Uterus (tissue), 4 donors: ENCODE data around the gene KRT6A. TPM values are rescaled to one million over a fixed set of nuclear protein-coding genes. Genes with fewer than 3 reads are reported as not detected.
"Not testable (repeated sequence)": the region's sequence is repeated elsewhere in the genome, so short reads cannot be mapped to it uniquely, and the experiment has no call there.

ENCODE experiments used
- DNase-seq, 2 donors: peaks; one replicate each; pipeline ENCODE4 v3.0.0-alpha.2; 2019 to 2020
- H3K27ac ChIP-seq, 2 donors: fragments of 200-600 bp; sonication (generic); 1 replicate in 1 of 2; 2 replicates in 1 of 2; pipeline ENCODE4 v1.5.1; 2016 to 2018
- H3K27me3 ChIP-seq, 2 donors: fragments of 200-600 bp; sonication (generic); one replicate each; pipeline ENCODE4 v1.5.1; 2018 to 2019; ENCODE audit warnings: control low read depth in 1 of 2
- H3K36me3 ChIP-seq, 2 donors: fragments of 200-600 bp; sonication (generic); one replicate each; pipeline ENCODE4 v1.5.1; 2019; ENCODE audit warnings: control low read depth in 1 of 2
- H3K4me1 ChIP-seq, 2 donors: fragments of 200-600 bp; sonication (generic); one replicate each; pipeline ENCODE4 v1.5.1; 2018 to 2019; ENCODE audit warnings: control low read depth in 1 of 2
- H3K4me3 ChIP-seq, 2 donors: fragments of 200-600 bp; sonication (generic); 1 replicate in 1 of 2; 2 replicates in 1 of 2; pipeline ENCODE4 v1.5.1; 2018 to 2019; ENCODE audit warnings: mild to moderate bottlenecking in 1 of 2
- H3K9me3 ChIP-seq, 2 donors: fragments of 200-600 bp; sonication (generic); one replicate each; pipeline ENCODE4 v1.5.1; 2019; ENCODE audit warnings: control low read depth in 1 of 2
- POLR2A ChIP-seq, 2 donors: fragments of 450-650 bp; IDR thresholded peaks; one replicate each; pipeline ENCODE4 v1.6.1; 2016; ENCODE audit warnings: antibody characterized with exemption in 2 of 2, mild to moderate bottlenecking in 1 of 2, moderate library complexity in 1 of 2
- intact Hi-C: fragments of 100-400 bp; cut with DNase I; formaldehyde crosslinking; loops from one replicate; pipeline ENCODE4 v1.15.1; 2023; ENCODE audit warnings: low total_unique reads
- total RNA-seq, 4 donors: library from RNA; depleted of rRNA in 3 of 4; stranded (reverse); fragments of >200 nt in 3 of 4; gene quantifications; one replicate each; pipeline versions ENCODE4 v1.1.0 to v1.2.4, GENCODE V29; 2014 to 2023
- TF ChIP-seq, protein P1 (sequence below), 4 experiments: fragments of 200-600 bp in 2 of 4; fragments of 450-650 bp in 2 of 4; sonication (generic) in 2 of 4; IDR thresholded peaks; one replicate each; pipeline ENCODE4 v1.5.1; 2016 to 2019; ENCODE audit warnings: antibody characterized with exemption in 4 of 4, mild to moderate bottlenecking in 2 of 4, moderate library complexity in 1 of 4
- donor health status: DM: yes; HTN: yes; CAD: no.

Gene KRT6A
- total RNA-seq, 4 donors from 2014 or later = 0.90 to 48.5 (median 1.7) TPM; not detected in 1

DNA sequence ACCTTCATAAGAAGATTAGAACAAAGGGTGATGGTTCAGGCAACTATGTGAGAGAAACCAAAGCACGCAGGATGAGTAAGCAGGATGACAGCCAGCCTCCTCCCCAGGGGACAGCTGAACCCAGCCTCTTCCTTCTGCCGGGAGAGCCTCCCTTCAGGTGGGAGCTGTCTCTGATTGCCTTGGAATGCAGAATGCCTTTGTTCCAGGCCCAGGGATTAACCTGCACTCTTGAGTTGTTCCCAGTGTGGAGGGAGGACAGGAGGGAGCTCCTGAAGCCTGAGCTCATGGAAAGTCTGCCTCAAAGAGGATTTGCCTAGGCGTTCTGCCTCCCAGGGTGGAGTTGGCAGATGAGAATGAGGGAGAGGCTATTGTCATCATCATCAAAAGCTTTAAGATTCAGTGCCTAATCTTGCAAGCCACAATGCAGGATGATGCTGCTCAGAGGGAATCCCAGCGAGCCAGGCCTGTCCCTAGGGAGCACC lies 3.6 kb upstream of the KRT6A start:
- peak overlapping the region; percentile 4 to 46 for H3K27ac ChIP-seq
- H3K9me3 ChIP-seq = no peaks in the 10 kb centered on the region
- peak in 1 of 2 donors; percentile 44 for DNase-seq
- H3K4me3 ChIP-seq = no peak overlapping the region
- TF ChIP-seq, protein P1, sequence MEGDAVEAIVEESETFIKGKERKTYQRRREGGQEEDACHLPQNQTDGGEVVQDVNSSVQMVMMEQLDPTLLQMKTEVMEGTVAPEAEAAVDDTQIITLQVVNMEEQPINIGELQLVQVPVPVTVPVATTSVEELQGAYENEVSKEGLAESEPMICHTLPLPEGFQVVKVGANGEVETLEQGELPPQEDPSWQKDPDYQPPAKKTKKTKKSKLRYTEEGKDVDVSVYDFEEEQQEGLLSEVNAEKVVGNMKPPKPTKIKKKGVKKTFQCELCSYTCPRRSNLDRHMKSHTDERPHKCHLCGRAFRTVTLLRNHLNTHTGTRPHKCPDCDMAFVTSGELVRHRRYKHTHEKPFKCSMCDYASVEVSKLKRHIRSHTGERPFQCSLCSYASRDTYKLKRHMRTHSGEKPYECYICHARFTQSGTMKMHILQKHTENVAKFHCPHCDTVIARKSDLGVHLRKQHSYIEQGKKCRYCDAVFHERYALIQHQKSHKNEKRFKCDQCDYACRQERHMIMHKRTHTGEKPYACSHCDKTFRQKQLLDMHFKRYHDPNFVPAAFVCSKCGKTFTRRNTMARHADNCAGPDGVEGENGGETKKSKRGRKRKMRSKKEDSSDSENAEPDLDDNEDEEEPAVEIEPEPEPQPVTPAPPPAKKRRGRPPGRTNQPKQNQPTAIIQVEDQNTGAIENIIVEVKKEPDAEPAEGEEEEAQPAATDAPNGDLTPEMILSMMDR (IDR thresholded peaks at IDR 0.05) = no peak
- no peak for TF ChIP-seq POLR2A (IDR thresholded peaks at IDR 0.05)
- intact Hi-C loops = no loop called here
- no peaks in the 10 kb centered on the region for H3K27me3 ChIP-seq
- H3K4me1 ChIP-seq = no peaks in the 10 kb centered on the region
- no peaks in the 10 kb centered on the region for H3K36me3 ChIP-seq

DNA sequence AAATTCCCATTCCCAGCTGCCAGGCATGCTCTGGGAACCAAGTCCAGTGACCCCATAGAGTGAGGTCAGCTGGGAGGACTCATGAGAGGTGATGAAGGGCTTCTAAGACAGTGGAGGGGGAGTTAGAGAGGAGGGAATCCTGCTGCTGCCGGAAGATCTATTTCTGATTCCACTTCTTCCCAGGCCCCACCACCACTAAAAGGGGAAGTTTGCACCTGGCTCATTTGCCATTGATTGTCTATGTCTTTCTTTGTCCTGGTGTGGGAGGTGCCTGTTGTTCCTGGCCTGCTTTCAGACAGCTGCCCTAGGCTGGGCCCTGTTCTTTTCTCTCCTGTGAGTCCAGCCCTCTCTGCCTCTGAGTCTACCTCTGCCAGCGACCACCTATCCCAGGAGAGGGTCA lies 3.0 kb upstream of the KRT6A start:
- no peak for DNase-seq
- H3K9me3 ChIP-seq = no peaks in the 10 kb centered on the region
- H3K4me3 ChIP-seq = no peak overlapping the region
- no peaks in the 10 kb centered on the region for H3K36me3 ChIP-seq
- TF ChIP-seq, protein P1 (IDR thresholded peaks at IDR 0.05) = no peak
- TF ChIP-seq POLR2A (IDR thresholded peaks at IDR 0.05) = no peak
- H3K27me3 ChIP-seq = no peaks in the 10 kb centered on the region
- H3K4me1 ChIP-seq = no peaks in the 10 kb centered on the region
- peak overlapping the region; percentile 4 to 46 for H3K27ac ChIP-seq
- intact Hi-C loops = no loop called here

- no peak overlapping the region for H3K27ac ChIP-seq
- TF ChIP-seq, protein P1 (IDR thresholded peaks at IDR 0.05) = no peak
- no peak for TF ChIP-seq POLR2A (IDR thresholded peaks at IDR 0.05)
- DNase-seq = no peak
- H3K4me1 ChIP-seq = no peaks in the 10 kb centered on the region
- no peaks in the 10 kb centered on the region for H3K36me3 ChIP-seq
- intact Hi-C loops = no loop called here
- H3K9me3 ChIP-seq = no peaks in the 10 kb centered on the region
- no peak overlapping the region for H3K4me3 ChIP-seq
- H3K27me3 ChIP-seq = no peaks in the 10 kb centered on the region
Observed at GRCh38 chr12:52495389-52495788, 2.3 kb upstream of the KRT6A start.

GRCh38 chr12:52494518-52494917 lies 1.5 kb upstream of the KRT6A start:
- intact Hi-C loops = no loop called here
- Histone ChIP-seq H3K36me3 (no peaks in the 10 kb centered on the region), H3K4me1 (no peaks in the 10 kb centered on the region), H3K9me3 (no peaks in the 10 kb centered on the region), H3K4me3 (no peak overlapping the region), H3K27ac (no peak overlapping the region), H3K27me3 (no peaks in the 10 kb centered on the region)
- peak; percentile 46 to 56 for DNase-seq
- TF ChIP-seq, protein P1 (IDR thresholded peaks at IDR 0.05) = no peak
- TF ChIP-seq POLR2A (IDR thresholded peaks at IDR 0.05) = no peak

DNA sequence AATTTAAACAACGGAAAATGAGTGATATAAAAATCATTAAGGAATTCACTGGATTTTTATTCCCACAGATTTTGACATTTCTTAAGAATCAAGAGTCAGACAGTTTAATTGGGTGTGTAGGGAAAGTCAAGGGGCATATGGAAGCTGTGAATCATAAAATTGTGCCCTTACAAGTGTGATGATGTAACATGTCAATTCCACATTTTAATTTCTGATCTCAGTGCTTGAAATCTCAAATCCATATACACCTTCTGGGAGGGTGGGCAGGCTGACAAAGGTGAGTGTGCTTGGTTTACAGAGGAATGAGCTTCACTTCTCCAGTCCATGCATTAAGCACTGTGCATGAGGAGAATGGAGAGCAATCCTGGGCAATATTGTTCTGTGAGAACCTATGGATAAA lies 1.0 kb upstream of the KRT6A start:
- TF ChIP-seq, protein P1 (IDR thresholded peaks at IDR 0.05) = no peak
- TF ChIP-seq POLR2A (IDR thresholded peaks at IDR 0.05) = no peak
- DNase-seq = no peak
- Histone ChIP-seq H3K9me3 (no peaks in the 10 kb centered on the region), H3K4me3 (no peak overlapping the region), H3K4me1 (no peaks in the 10 kb centered on the region), H3K27me3 (no peaks in the 10 kb centered on the region), H3K27ac (no peak overlapping the region), H3K36me3 (no peaks in the 10 kb centered on the region)
- intact Hi-C loops = no loop called here

GRCh38 chr12:52492405-52492804 lies 652 bp downstream of the KRT6A start:
- H3K27ac ChIP-seq, DNase-seq, H3K36me3 ChIP-seq, H3K9me3 ChIP-seq, H3K4me3 ChIP-seq, H3K27me3 ChIP-seq, intact Hi-C loops, H3K4me1 ChIP-seq: not testable (repeated sequence)

GRCh38 chr12:52491495-52491894 lies 1.6 kb downstream of the KRT6A start:
- DNase-seq, H3K36me3 ChIP-seq, H3K4me1 ChIP-seq, intact Hi-C loops, H3K4me3 ChIP-seq, H3K27ac ChIP-seq, H3K9me3 ChIP-seq, H3K27me3 ChIP-seq: not testable (repeated sequence)
